Iris pigment epithelial cell (primary cell): Measurements from ENCODE around the gene TFPI.
"Not testable (repeated sequence)": the region's sequence is repeated elsewhere in the genome, so short reads cannot be mapped to it uniquely, and the experiment has no call there.

Experiments used
- DNase-seq: peaks from one replicate; pipeline ENCODE4 v3.0.0-alpha.2; 2011; ENCODE audit warnings: low read depth

Gene TFPI

GRCh38 chr2:187552828-187553681, 1.2 kb downstream of the TFPI start:
- DNase-seq, result peak; percentile 88

- no peak for DNase-seq
These were observed 1.9 kb downstream of the TFPI start for GRCh38 chr2:187552381-187552780.

- no peak for DNase-seq
These were observed 3.4 kb downstream of the TFPI start for GRCh38 chr2:187550857-187551256.

GRCh38 chr2:187549951-187550555, 4.2 kb downstream of the TFPI start:
- no peak for DNase-seq

GRCh38 chr2:187549193-187549592, 5.0 kb downstream of the TFPI start:
- no peak for DNase-seq

- no peak for DNase-seq
These were observed 5.6 kb downstream of the TFPI start for GRCh38 chr2:187548656-187549055.

- peak; percentile 97 for DNase-seq
These were observed 6.8 kb downstream of the TFPI start for GRCh38 chr2:187547353-187547979.

GRCh38 chr2:187546762-187547333, 7.4 kb downstream of the TFPI start:
- DNase-seq, result peak; percentile 41

GRCh38 chr2:187545238-187545751, 8.9 kb downstream of the TFPI start:
- DNase-seq, result peak; percentile 67

GRCh38 chr2:187544371-187545080, 9.7 kb downstream of the TFPI start:
- peak; percentile 77 for DNase-seq

- peak; percentile 29 for DNase-seq
These were observed 10.7 kb downstream of the TFPI start for GRCh38 chr2:187543488-187543887.

GRCh38 chr2:187542123-187542522, 12.1 kb downstream of the TFPI start:
- peak; percentile 46 for DNase-seq

- peak; percentile 97 for DNase-seq
These were observed 12.8 kb downstream of the TFPI start for GRCh38 chr2:187541086-187542085.

GRCh38 chr2:187538222-187538621, 16.0 kb downstream of the TFPI start:
- not testable (repeated sequence) for DNase-seq

- not testable (repeated sequence) for DNase-seq
These were observed 18.9 kb downstream of the TFPI start for GRCh38 chr2:187535381-187535780.

GRCh38 chr2:187532333-187533120, 21.7 kb downstream of the TFPI start:
- no peak for DNase-seq

- no peak for DNase-seq
These were observed 24.1 kb downstream of the TFPI start for GRCh38 chr2:187529977-187530721.

- no peak for DNase-seq
These were observed 24.8 kb downstream of the TFPI start for GRCh38 chr2:187529248-187529976.
